Common myeloid progenitor, CD34-positive (primary cell): ENCODE data around the gene FREM3.
"Not testable (repeated sequence)": the region's sequence is repeated elsewhere in the genome, so short reads cannot be mapped to it uniquely, and the experiment has no call there.

ENCODE experiments used
- CTCF ChIA-PET: fragments of 350-600 bp; sonication (Branson Sonifier 250); formaldehyde crosslinking; loops from one replicate; lab custom pipeline; 2021; ENCODE audit warnings: antibody characterized with exemption; lab: Charles Lee
- POLR2A ChIA-PET: fragments of 350-600 bp; sonication (Branson Sonifier 250); formaldehyde crosslinking; loops from one replicate; lab custom pipeline; 2021; ENCODE audit warnings: antibody characterized with exemption; lab: Charles Lee
- DNase-seq, 3 donors: peaks; one replicate each; pipeline versions ENCODE4 v3.0.0 to v3.0.0-alpha.2; 2013
- H3K27ac ChIP-seq, 2 experiments: 1 replicate in 1 of 2; 2 replicates in 1 of 2; pipeline ENCODE4 v1.7.0; 2013; ENCODE audit warnings: inconsistent platforms in 2 of 2, low read length in 2 of 2, mild to moderate bottlenecking in 2 of 2, low read depth in 1 of 2, moderate library complexity in 1 of 2; ENCODE audit not compliant: severe bottlenecking in 2 of 2, insufficient read depth in 1 of 2, poor library complexity in 1 of 2
- H3K27me3 ChIP-seq, 5 experiments: replicated peaks in 2 of 5; 1 replicate in 3 of 5; 2 replicates in 2 of 5; pipeline versions ENCODE4 v1.6.1 to v1.7.0; 2013; ENCODE audit warnings: low read length in 4 of 5, mild to moderate bottlenecking in 2 of 5, moderate library complexity in 2 of 5, inconsistent platforms in 1 of 5; ENCODE audit not compliant: insufficient read depth in 5 of 5, control insufficient read depth in 4 of 5
- H3K36me3 ChIP-seq, 4 experiments: 1 replicate in 2 of 4; 2 replicates in 2 of 4; pipeline versions ENCODE4 v1.6.1 to v1.7.0; 2013; ENCODE audit warnings: low read length in 3 of 4, control low read depth in 1 of 4, mild to moderate bottlenecking in 1 of 4; ENCODE audit not compliant: control insufficient read depth in 4 of 4, insufficient read depth in 4 of 4
- H3K4me1 ChIP-seq, 4 experiments: 1 replicate in 3 of 4; 2 replicates in 1 of 4; pipeline versions ENCODE4 v1.6.1 to v1.7.1; 2013; ENCODE audit warnings: low read length in 3 of 4, mild to moderate bottlenecking in 3 of 4, control low read depth in 1 of 4, inconsistent platforms in 1 of 4, moderate library complexity in 1 of 4; ENCODE audit not compliant: control insufficient read depth in 4 of 4, insufficient read depth in 4 of 4; ENCODE audit errors: control extremely low read depth in 1 of 4
- H3K4me3 ChIP-seq, 7 experiments: 1 replicate in 4 of 7; 2 replicates in 3 of 7; pipeline versions ENCODE4 v1.5.1 to v1.7.0; 2013; ENCODE audit warnings: mild to moderate bottlenecking in 7 of 7, low read length in 6 of 7, moderate library complexity in 6 of 7, inconsistent platforms in 2 of 7, low read depth in 2 of 7, control low read depth in 1 of 7; ENCODE audit not compliant: insufficient read depth in 4 of 7, control insufficient read depth in 1 of 7; ENCODE audit errors: extremely low read depth in 1 of 7
- H3K9me3 ChIP-seq, 5 experiments: 1 replicate in 4 of 5; 2 replicates in 1 of 5; pipeline versions ENCODE4 v1.6.1 to v1.7.1; 2013; ENCODE audit warnings: low read length in 4 of 5, mild to moderate bottlenecking in 2 of 5, inconsistent platforms in 1 of 5, low read depth in 1 of 5, moderate library complexity in 1 of 5; ENCODE audit not compliant: control insufficient read depth in 4 of 5, insufficient read depth in 2 of 5; ENCODE audit errors: control extremely low read depth in 1 of 5
- WGBS: methylation state at CpG from one replicate; pipeline ENCODE4 v1.1.5; 2013; ENCODE audit not compliant: insufficient coverage; 5-methylcytosine and 5-hydroxymethylcytosine counted together

FREM3 gene

DNA sequence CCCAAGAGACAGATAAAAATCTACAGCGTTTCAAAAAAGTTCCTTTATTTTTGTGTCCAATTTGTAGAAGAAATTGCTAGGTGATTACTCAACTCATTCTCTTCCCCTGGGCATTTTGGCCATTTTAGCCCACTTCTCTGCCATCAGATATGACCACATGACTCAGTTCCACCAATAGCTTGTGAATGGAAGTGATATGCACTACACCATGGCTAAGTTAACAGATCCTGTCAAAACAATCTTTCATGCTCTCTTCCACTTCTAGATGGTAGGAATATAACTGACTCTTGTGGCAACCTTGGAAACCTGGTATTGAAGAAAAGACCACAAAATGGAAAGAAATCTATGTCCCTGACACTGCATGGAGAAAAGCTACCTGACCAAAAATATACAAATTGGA is 26.2 kb upstream of the FREM3 start:
- Histone ChIP-seq H3K27me3 (no peaks in the 10 kb centered on the region), H3K9me3 (no peaks in the 10 kb centered on the region), H3K4me3 (no peak overlapping the region), H3K36me3 (no peaks in the 10 kb centered on the region), H3K27ac (no peak overlapping the region), H3K4me1 (peaks cover 0 to 2% (median 0%) of the 10 kb centered on the region in 4 experiments)
- ChIA-PET CTCF (no interaction called here), POLR2A (no interaction called here)
- 43% methylated on average over 1 of the region's 1 CpG for WGBS
- DNase-seq, result no peak

DNA sequence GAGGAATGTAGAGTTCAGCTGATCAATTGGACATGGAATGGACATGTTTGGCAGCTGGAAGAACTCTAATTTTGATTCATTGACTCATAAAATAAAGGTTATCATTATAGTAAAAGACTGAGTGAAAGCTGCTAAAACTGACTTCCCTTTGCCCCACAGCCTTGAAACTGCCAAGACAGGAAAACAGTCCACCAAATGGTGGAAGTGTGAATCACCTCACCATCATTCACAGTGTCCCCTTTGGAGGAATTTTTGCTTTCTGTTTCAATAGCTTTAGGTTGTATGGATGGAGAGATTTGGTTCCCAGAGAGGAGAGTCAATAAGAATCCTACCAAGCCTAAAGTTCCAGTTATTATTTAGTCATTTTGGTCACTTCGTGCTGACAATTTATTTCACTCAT is 20.8 kb upstream of the FREM3 start:
- Histone ChIP-seq H3K36me3 (no peaks in the 10 kb centered on the region), H3K27ac (no peak overlapping the region), H3K4me1 (no peaks in the 10 kb centered on the region), H3K27me3 (no peaks in the 10 kb centered on the region), H3K9me3 (no peaks in the 10 kb centered on the region), H3K4me3 (no peak overlapping the region)
- DNase-seq, result peak in 2 of 3 donors; percentile 27 to 48
- POLR2A ChIA-PET, result no interaction called here
- CTCF ChIA-PET, result interaction anchor here (0.6 to 1.4 kb wide), 3 partner anchors 9 to 178 kb away, joined by 3 read pairs; no protein-coding TSS in a partner anchor
- no CpG with 5 or more reads among the region's 1 CpG for WGBS

DNA sequence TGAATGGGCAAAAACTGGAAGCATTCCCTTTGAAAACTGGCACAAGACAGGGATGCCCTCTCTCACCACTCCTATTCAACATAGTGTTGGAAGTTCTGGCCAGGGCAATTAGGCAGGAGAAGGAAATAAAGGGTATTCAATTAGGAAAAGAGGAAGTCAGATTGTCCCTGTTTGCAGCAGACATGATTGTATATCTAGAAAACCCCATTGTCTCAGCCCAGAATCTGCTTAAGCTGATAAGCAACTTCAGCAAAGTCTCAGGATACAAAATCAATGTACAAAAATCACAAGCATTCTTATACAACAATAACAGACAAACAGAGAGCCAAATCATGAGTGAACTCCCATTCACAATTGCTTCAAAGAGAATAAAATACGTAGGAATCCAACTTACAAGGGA is 18.3 kb upstream of the FREM3 start:
- H3K4me1 ChIP-seq, DNase-seq, H3K27ac ChIP-seq, POLR2A ChIA-PET, CTCF ChIA-PET, H3K4me3 ChIP-seq, H3K9me3 ChIP-seq, H3K36me3 ChIP-seq, H3K27me3 ChIP-seq: not testable (repeated sequence)
- WGBS, result no CpG with 5 or more reads among the region's 1 CpG

DNA sequence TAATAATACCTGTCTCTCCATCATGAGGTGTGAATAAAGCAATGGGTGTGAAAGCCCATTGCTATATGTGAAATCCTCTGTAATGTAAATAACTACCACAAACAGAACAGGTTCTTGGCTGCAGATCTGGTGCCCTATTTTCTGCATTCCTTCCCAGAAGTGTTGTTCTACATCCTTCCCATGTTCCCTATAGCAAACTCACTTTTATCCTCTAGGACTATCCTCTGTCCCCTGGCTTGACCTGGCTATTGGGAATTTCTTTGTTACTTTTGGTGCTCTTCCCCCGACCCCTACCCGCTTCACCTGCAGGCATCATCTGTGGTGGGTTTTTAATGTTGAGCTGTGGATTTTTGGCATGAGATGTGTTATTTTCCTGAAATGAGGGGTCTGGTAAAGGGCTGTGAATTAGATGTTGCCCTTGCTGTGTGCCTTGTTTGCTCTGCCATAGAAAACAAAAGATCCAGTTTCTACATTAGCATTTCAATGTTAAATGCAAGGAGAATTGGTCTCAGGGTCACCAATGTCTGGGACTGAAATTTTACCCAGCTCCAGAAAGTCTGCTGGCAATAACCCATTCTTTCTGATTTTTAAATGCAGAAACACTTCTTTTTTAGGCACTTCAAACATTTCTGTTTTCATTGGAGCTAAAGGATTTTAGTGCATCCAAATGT is 13.6 kb upstream of the FREM3 start:
- ChIA-PET POLR2A (interaction anchor here (0.7 kb wide), 1 partner anchor 47 kb away, joined by 5 read pairs; no protein-coding TSS in a partner anchor), CTCF (no interaction called here)
- Histone ChIP-seq H3K4me3 (no peak overlapping the region), H3K27me3 (no peaks in the 10 kb centered on the region), H3K9me3 (no peaks in the 10 kb centered on the region), H3K27ac (no peak overlapping the region), H3K4me1 (peaks cover 0 to 13% (median 2%) of the 10 kb centered on the region in 4 experiments), H3K36me3 (no peaks in the 10 kb centered on the region)
- WGBS, result no CpG with 5 or more reads among the region's 2 CpGs
- no peak for DNase-seq

DNA sequence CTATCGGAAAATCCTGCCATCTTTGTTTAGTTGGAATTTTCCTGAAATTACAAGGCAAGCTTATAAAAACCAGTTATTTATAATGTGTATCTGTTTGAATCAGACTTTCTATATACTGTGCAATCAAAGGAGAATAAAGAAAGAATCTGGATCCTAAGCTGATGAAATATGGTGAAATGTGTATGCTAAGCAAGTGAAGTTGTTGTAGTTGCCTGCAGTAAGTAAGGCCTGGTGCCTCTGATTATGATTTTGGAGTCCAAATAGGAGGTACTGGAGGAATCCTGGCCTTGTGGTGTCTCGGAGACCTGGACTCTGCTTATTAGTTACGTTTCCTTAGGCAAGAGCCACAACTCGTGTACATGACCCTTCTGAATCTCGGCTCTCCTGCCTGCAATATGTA is 13.1 kb upstream of the FREM3 start:
- no peaks in the 10 kb centered on the region for H3K27me3 ChIP-seq
- no peak overlapping the region for H3K27ac ChIP-seq
- 92% methylated on average over 3 of the region's 5 CpGs for WGBS
- H3K4me1 ChIP-seq, result peaks cover 0 to 13% (median 2%) of the 10 kb centered on the region in 4 experiments
- no peaks in the 10 kb centered on the region for H3K9me3 ChIP-seq
- CTCF ChIA-PET, result no interaction called here
- POLR2A ChIA-PET, result no interaction called here
- DNase-seq, result no peak
- H3K36me3 ChIP-seq, result no peaks in the 10 kb centered on the region
- no peak overlapping the region for H3K4me3 ChIP-seq

DNA sequence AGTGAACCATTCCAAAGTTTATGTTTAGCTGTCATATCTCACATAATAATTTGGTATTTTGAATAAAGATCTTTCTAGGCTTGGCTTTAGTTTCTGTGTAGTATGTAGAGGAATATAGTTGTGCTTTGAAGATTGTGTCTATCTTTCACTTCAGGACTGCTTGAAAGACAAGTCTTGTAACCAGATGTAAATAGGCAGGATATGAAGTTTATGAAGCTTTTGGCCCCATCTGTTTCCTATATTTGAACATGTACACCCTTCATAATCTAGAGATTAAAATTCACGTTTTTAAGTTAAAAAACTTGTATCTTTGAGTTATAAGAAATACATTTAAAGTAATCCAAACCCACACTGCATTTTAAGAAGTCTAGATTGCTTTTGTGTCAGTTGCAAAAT is 11.7 kb upstream of the FREM3 start:
- no CpG with 5 or more reads among the region's 1 CpG for WGBS

DNA sequence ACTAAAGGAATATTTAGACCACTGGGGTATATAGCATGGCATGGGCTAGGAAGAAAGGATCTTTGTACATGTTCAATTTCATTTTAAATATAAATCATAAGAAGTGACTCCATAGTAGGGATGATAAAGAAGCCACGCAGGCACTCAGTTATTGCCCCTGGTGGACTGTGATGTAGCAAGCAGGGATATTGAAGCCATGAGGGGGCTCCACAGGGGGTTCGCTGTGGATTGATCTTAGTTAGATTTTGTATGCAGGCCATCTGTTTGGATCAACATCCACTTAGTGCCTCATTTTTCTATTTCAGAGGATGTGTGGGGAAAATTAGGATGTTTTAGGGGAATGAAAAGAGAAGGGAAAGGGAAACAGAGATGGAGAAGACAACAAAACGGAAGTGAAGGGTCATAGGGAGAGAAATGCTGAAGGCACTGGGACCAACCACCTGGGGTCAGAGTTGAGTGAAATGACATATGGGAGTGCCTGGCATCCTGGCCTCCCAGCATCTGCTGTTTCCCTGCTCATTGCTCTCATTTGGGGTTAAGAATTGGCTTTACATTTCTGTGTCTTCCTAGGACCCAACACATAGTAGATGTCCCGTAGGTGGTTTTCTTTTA is 11.2 kb upstream of the FREM3 start:
- no peaks in the 10 kb centered on the region for H3K27me3 ChIP-seq
- no peak overlapping the region for H3K4me3 ChIP-seq
- H3K4me1 ChIP-seq, result peaks cover 0 to 13% (median 2%) of the 10 kb centered on the region in 4 experiments
- no peaks in the 10 kb centered on the region for H3K36me3 ChIP-seq
- H3K9me3 ChIP-seq, result peaks cover 0 to 2% (median 0%) of the 10 kb centered on the region in 5 experiments
- WGBS, result 89% methylated on average over 3 of the region's 4 CpGs
- ChIA-PET CTCF (interaction anchor here (0.9 kb wide), 1 partner anchor 10 kb away, joined by 3 read pairs; no protein-coding TSS in a partner anchor), POLR2A (no interaction called here)
- peak overlapping the region in 1 of 2 experiments; percentile 50 for H3K27ac ChIP-seq
- peak; percentile 19 to 32 (median 30) for DNase-seq

More for the DNA sequence above, 11.7 kb upstream of the FREM3 start:
- CTCF ChIA-PET, result interaction anchor here (0.9 kb wide), 1 partner anchor 9 kb away, joined by 3 read pairs; no protein-coding TSS in a partner anchor
- peak overlapping the region in 1 of 2 experiments; percentile 50 for H3K27ac ChIP-seq
- H3K36me3 ChIP-seq, result no peaks in the 10 kb centered on the region
- no peaks in the 10 kb centered on the region for H3K9me3 ChIP-seq
- peaks cover 0 to 13% (median 2%) of the 10 kb centered on the region in 4 experiments for H3K4me1 ChIP-seq
- DNase-seq, result peak in 2 of 3 donors; percentile 60 to 85
- POLR2A ChIA-PET, result no interaction called here
- no peaks in the 10 kb centered on the region for H3K27me3 ChIP-seq
- peak overlapping the region in 1 of 7 experiments; percentile 18 for H3K4me3 ChIP-seq
